IMR-90 (cell line): ENCODE results near the gene TTLL11. TPM values are rescaled to one million over a fixed set of nuclear protein-coding genes. Genes with fewer than 3 reads are reported as not detected.

Source experiments
- ATAC-seq: fragments of 200-7000 bp; cut with Tn5 transposase; 2 replicates; pipeline ENCODE4 v1.9.1; 2020; ENCODE audit warnings: low read depth, mild to moderate bottlenecking, moderate library complexity
- BruUV-seq: library from RNA; stranded (reverse); fragments of 400-500 nt; replicated peaks from 2 replicates; lab custom pipeline; 2021; lab: Mats Ljungman, UMichigan
- CTCF ChIA-PET: fragments of 300-600 bp; formaldehyde crosslinking; extraction: SDS; loops from one replicate; lab custom pipeline; 2021; ENCODE audit warnings: antibody characterized with exemption; lab: Yijun Ruan, JAX
- POLR2A ChIA-PET: fragments of 300-600 bp; sonication (Branson Sonifier 250); formaldehyde crosslinking; loops from one replicate; lab custom pipeline; 2022; ENCODE audit warnings: antibody characterized with exemption; ENCODE audit not compliant: unreplicated experiment; lab: Charles Lee
- DNase-seq: peaks from one replicate; pipeline ENCODE4 v3.0.0; 2013
- H2AFZ ChIP-seq: replicated peaks from 2 replicates; pipeline ENCODE3; 2013; ENCODE audit warnings: low read length, mild to moderate bottlenecking; ENCODE audit not compliant: poor library complexity
- H2AK5ac ChIP-seq: 2 replicates; pipeline ENCODE4 v1.6.1; 2013; ENCODE audit warnings: low read depth, low read length, inconsistent platforms
- H2AK9ac ChIP-seq: replicated peaks from 2 replicates; pipeline ENCODE3; 2013; ENCODE audit warnings: mild to moderate bottlenecking, low read depth, low read length, moderate library complexity; ENCODE audit not compliant: poor library complexity
- H2BK120ac ChIP-seq: 2 replicates; pipeline ENCODE4 v1.6.1; 2013; ENCODE audit warnings: low read depth, low read length, inconsistent platforms
- H2BK15ac ChIP-seq: 3 replicates; pipeline ENCODE4 v1.6.1; 2013; ENCODE audit warnings: low read depth, low read length, inconsistent platforms
- H2BK20ac ChIP-seq: 2 replicates; pipeline ENCODE4 v1.6.1; 2013; ENCODE audit warnings: low read depth, mild to moderate bottlenecking, inconsistent platforms, low read length, moderate library complexity
- H2BK5ac ChIP-seq: 2 replicates; pipeline ENCODE4 v1.6.1; 2013; ENCODE audit warnings: mild to moderate bottlenecking, low read depth, low read length, inconsistent platforms; ENCODE audit not compliant: poor library complexity, severe bottlenecking
- H3K14ac ChIP-seq: replicated peaks from 2 replicates; pipeline ENCODE4 v1.6.1; 2013; ENCODE audit warnings: low read depth, low read length, inconsistent platforms
- H3K18ac ChIP-seq: 2 replicates; pipeline ENCODE4 v1.6.1; 2013; ENCODE audit warnings: low read depth, low read length, control low read depth
- H3K23ac ChIP-seq: 2 replicates; pipeline ENCODE4 v1.6.1; 2013; ENCODE audit warnings: low read depth, low read length, inconsistent platforms
- H3K27ac ChIP-seq: 2 replicates; pipeline ENCODE4 v1.5.1; 2013; ENCODE audit warnings: mild to moderate bottlenecking, control low read depth, low read length; ENCODE audit not compliant: insufficient read depth
- H3K27me3 ChIP-seq: 2 replicates; pipeline ENCODE4 v1.6.1; 2013; ENCODE audit warnings: low read length; ENCODE audit not compliant: control insufficient read depth, insufficient read depth
- H3K36me3 ChIP-seq: 2 replicates; pipeline ENCODE4 v1.6.1; 2013; ENCODE audit warnings: low read length, mixed read lengths; ENCODE audit not compliant: control insufficient read depth, insufficient read depth
- H3K4ac ChIP-seq: 2 replicates; pipeline ENCODE4 v1.6.1; 2013; ENCODE audit warnings: low read depth, low read length, inconsistent platforms
- H3K4me1 ChIP-seq: 2 replicates; pipeline ENCODE4 v1.6.1; 2013; ENCODE audit warnings: low read length, mixed read lengths; ENCODE audit not compliant: control insufficient read depth, insufficient read depth
- H3K4me2 ChIP-seq: 2 replicates; pipeline ENCODE4 v1.6.1; 2013; ENCODE audit warnings: low read depth, mild to moderate bottlenecking, control low read depth, low read length, moderate library complexity
- H3K4me3 ChIP-seq: 2 replicates; pipeline ENCODE4 v1.5.1; 2013; ENCODE audit warnings: low read depth, mild to moderate bottlenecking, control low read depth, low read length, moderate library complexity; ENCODE audit not compliant: insufficient read depth
- H3K56ac ChIP-seq: 2 replicates; pipeline ENCODE4 v1.6.1; 2013; ENCODE audit warnings: low read length, inconsistent platforms; ENCODE audit not compliant: insufficient read depth; ENCODE audit errors: extremely low read depth
- H3K79me1 ChIP-seq, 2 experiments: 2 replicates each; pipeline ENCODE4 v1.6.1; 2013; ENCODE audit warnings: low read length in 2 of 2, inconsistent platforms in 1 of 2, low read depth in 1 of 2
- H3K9ac ChIP-seq: 2 replicates; pipeline ENCODE4 v1.6.1; 2013; ENCODE audit warnings: low read depth, low read length, control low read depth
- H3K9me1 ChIP-seq: 2 replicates; pipeline ENCODE4 v1.6.1; 2013; ENCODE audit warnings: low read length, inconsistent platforms; ENCODE audit not compliant: insufficient read depth
- H3K9me3 ChIP-seq: 2 replicates; pipeline ENCODE4 v1.6.1; 2013; ENCODE audit warnings: low read length; ENCODE audit not compliant: control insufficient read depth, insufficient read depth
- H4K20me1 ChIP-seq: 2 replicates; pipeline ENCODE4 v1.6.1; 2013; ENCODE audit warnings: low read length, inconsistent platforms; ENCODE audit not compliant: insufficient read depth
- H4K5ac ChIP-seq: 2 replicates; pipeline ENCODE4 v1.6.1; 2013; ENCODE audit warnings: mild to moderate bottlenecking, low read depth, low read length, control low read depth
- H4K8ac ChIP-seq, 2 experiments: 2 replicates each; pipeline ENCODE4 v1.6.1; 2013; ENCODE audit warnings: low read depth in 2 of 2, low read length in 2 of 2, control low read depth in 1 of 2, inconsistent platforms in 1 of 2
- H4K91ac ChIP-seq: 2 replicates; pipeline ENCODE4 v1.6.1; 2013; ENCODE audit warnings: low read depth, low read length, inconsistent platforms; ENCODE audit not compliant: insufficient read depth
- BHLHE40 ChIP-seq: fragments of 150-350 bp; IDR thresholded peaks from 2 replicates; pipeline ENCODE4 v1.6.1; 2016; ENCODE audit warnings: mild to moderate bottlenecking, low read depth, low read length
- CEBPB ChIP-seq: IDR thresholded peaks from 2 replicates; pipeline ENCODE4 v1.6.1; 2012; ENCODE audit warnings: low read depth, low read length, improper control_type of control experiment
- NFE2L2 ChIP-seq: fragments of 150-350 bp; IDR thresholded peaks from 2 replicates; pipeline ENCODE4 v1.6.1; 2016; ENCODE audit warnings: low read depth, mild to moderate bottlenecking, low read length
- USF2 ChIP-seq: fragments of 150-350 bp; IDR thresholded peaks from 2 replicates; pipeline ENCODE4 v1.6.1; 2017; ENCODE audit warnings: mild to moderate bottlenecking, antibody characterized with exemption, low read length, low read depth
- WGBS, 2 experiments: methylation state at CpG; one replicate each; pipeline versions ENCODE4 v1.1.5 to v1.1.7; 2013; ENCODE audit warnings: missing lambda C conversion rate in 2 of 2; ENCODE audit not compliant: insufficient read length in 1 of 2; ENCODE audit errors: extremely low coverage in 2 of 2; 5-methylcytosine and 5-hydroxymethylcytosine counted together
- dilution Hi-C: fragments of 300-500 bp; cut with HindIII; formaldehyde crosslinking; loops from one replicate; pipeline ENCODE4 v1.14.3; 2018; ENCODE audit warnings: low sequenced_read_pairs; ENCODE audit not compliant: unreplicated experiment
- in situ Hi-C: fragments of 300-500 bp; cut with MboI; formaldehyde crosslinking; loops from 3 replicates; pipeline ENCODE4 v1.14.3; 2019; ENCODE audit warnings: low sequenced_read_pairs, inconsistent platforms, mixed read lengths
- intact Hi-C: fragments of 100-400 bp; cut with micrococcal nuclease; formaldehyde crosslinking; loops from 2 replicates; pipeline ENCODE4 v1.10.0; 2022
- polyA plus RNA-seq, 3 experiments: library from polyadenylated mRNA; depleted of rRNA; stranded (reverse); fragments of >200 nt; gene quantifications; 2 replicates each; pipeline ENCODE4 v1.2.3, GENCODE V29; 2012; ENCODE audit warnings: low replicate concordance in 1 of 3
- total RNA-seq: library from RNA; depleted of rRNA; stranded (reverse); fragments of >200 nt; gene quantifications from 2 replicates; pipeline ENCODE4 v1.2.3, GENCODE V29; 2012

TTLL11 gene
- total and polyA plus RNA-seq, 2 of the 4 experiments (the other 2 are of a cell fraction), result 2.0 to 4.6 TPM

GRCh38 chr9:122057211-122057610 lies 35.9 kb downstream of the TTLL11 start:
- Histone ChIP-seq H3K9me1 (peaks cover 7% of the 10 kb centered on the region; the same call in 1 of the 2 replicates), H2BK20ac (no peak overlapping the region), H3K23ac (no peak overlapping the region), H3K27me3 (no peaks in the 10 kb centered on the region), H2AK9ac (no peak overlapping the region), H3K4me2 (no peak overlapping the region), H3K4ac (no peak overlapping the region), H3K56ac (no peak overlapping the region), H3K18ac (no peak overlapping the region), H3K36me3 (0 out of 2 replicates have a peak, but pooled peaks cover 4% of the 10 kb centered on the region), H2BK120ac (no peak overlapping the region), H3K79me1 (peaks cover 3% of the 10 kb centered on the region in 2 experiments; a peak in 1 of 4 replicates), H3K14ac (no peak overlapping the region), H3K27ac (no peak overlapping the region), H3K9me3 (no peaks in the 10 kb centered on the region), H2BK15ac (no peak overlapping the region), H2BK5ac (no peak overlapping the region), H2AK5ac (no peak overlapping the region), H4K20me1 (peaks cover 11% of the 10 kb centered on the region), H3K9ac (no peak overlapping the region), H4K5ac (no peak overlapping the region), H3K4me3 (no peak overlapping the region), H2AFZ (no peak overlapping the region), H3K4me1 (no peaks in the 10 kb centered on the region), H4K8ac (no peak overlapping the region), H4K91ac (no peak overlapping the region)
- 90% methylated on average over 5 of the region's 10 CpGs; no CpG with 5 or more reads in 1 of the 2 experiments for WGBS, 2 experiments
- dilution Hi-C loops (no loop called here), intact Hi-C loops (no loop called here), in situ Hi-C loops (no loop called here)
- no peak for TF ChIP-seq USF2
- no peak for TF ChIP-seq NFE2L2
- TF ChIP-seq CEBPB, result no peak
- no peak for TF ChIP-seq BHLHE40
- ATAC-seq, result no peak
- DNase-seq, result no peak
- no TSS peak for BruUV-seq
- ChIA-PET CTCF (no interaction called here), POLR2A (no interaction called here)
